ENCODE data around the gene RAD21L1.
"Not testable (repeated sequence)": the region's sequence is repeated elsewhere in the genome, so short reads cannot be mapped to it uniquely, and the experiment has no call there.

Gene RAD21L1

DNA sequence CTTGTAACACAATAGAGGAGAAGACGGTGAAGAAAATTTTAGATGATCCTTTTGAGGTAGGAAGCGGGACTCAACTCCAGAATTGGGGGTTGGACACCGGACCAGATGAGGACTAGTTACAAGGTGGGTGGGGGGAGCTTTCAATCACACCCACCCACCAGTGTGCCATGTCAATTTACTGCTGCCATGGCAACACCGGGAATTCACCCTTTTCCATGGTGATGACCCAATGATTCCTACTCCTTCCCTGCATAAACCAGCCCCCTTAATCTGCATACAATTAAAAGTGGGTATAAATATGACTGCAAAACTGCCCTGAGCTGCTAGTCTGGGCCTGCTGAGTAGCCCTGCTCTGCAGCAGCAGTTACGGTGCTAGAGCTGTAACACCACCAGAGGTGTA lies 14.7 kb downstream of the RAD21L1 start:
- H3K4me1 ChIP-seq (ENCODE audit: control insufficient read depth in 1 of 2, insufficient read depth in 2 of 2, low read length in 2 of 2), result no peaks in the 10 kb centered on the region
- no peak overlapping the region for H3K27ac ChIP-seq (ENCODE audit: low read length)
- peaks cover 4% of the 10 kb centered on the region for H3K27me3 ChIP-seq (ENCODE audit: low read depth, low read length)
- no peaks in the 10 kb centered on the region for H3K36me3 ChIP-seq (ENCODE audit: control insufficient read depth in 1 of 2, insufficient read depth in 2 of 2, low read length in 2 of 2)
- H3K4me3 ChIP-seq (ENCODE audit: low read depth in 1 of 2, low read length in 2 of 2), result no peak overlapping the region
- H3K9me3 ChIP-seq (ENCODE audit: control insufficient read depth in 1 of 2, low read length in 2 of 2), result no peaks in the 10 kb centered on the region

DNA sequence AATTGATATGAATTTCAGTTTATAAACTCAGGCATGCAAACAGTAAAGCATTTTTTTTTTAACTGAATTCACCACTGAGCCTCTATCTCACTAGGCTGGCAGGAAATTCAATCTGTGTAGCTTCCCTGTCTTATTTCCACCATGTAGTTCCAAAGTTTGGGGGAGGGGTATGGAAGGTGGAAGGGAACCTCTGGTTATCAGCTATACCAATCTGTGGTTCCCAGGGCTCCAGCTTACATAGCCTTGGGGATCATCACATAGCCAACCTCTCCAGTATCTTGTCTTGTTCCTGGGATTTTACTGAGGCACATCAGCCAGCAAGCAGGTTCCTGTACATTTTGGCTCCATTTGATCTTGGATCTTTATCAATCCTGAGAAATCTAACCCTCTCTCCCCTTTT lies 15.6 kb downstream of the RAD21L1 start:
- H3K9me3 ChIP-seq (ENCODE audit: control insufficient read depth in 1 of 2, low read length in 2 of 2), result no peaks in the 10 kb centered on the region
- no peaks in the 10 kb centered on the region for H3K36me3 ChIP-seq (ENCODE audit: control insufficient read depth in 1 of 2, insufficient read depth in 2 of 2, low read length in 2 of 2)

DNA sequence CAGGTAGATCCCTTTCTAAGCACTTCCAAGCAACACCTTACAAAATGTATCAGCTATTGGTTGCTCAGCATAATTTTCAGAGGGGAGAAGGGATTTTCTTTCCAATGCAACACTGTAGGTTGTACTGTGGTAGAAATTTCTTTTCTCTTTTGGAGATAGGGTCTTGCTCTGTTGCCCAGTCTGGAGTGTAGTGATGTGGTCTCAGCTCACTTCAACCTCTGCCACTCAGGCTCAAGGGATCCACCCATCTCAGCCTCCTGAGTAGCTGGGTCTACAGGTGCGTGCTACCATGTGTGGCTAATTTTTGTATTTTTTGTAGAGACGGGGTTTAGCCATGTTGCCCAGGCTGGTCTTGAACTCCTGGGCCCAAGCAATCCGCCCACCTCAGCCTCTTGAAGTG lies 16.3 kb downstream of the RAD21L1 start:
- no peak overlapping the region for H3K4me3 ChIP-seq (ENCODE audit: low read depth in 1 of 2, low read length in 2 of 2)
- no peaks in the 10 kb centered on the region for H3K36me3 ChIP-seq (ENCODE audit: control insufficient read depth in 1 of 2, insufficient read depth in 2 of 2, low read length in 2 of 2)
- H3K4me1 ChIP-seq (ENCODE audit: control insufficient read depth in 1 of 2, insufficient read depth in 2 of 2, low read length in 2 of 2), result no peaks in the 10 kb centered on the region
- H3K27ac ChIP-seq (ENCODE audit: low read length), result no peak overlapping the region
- H3K9me3 ChIP-seq (ENCODE audit: control insufficient read depth in 1 of 2, low read length in 2 of 2), result no peaks in the 10 kb centered on the region
- H3K27me3 ChIP-seq (ENCODE audit: low read depth, low read length), result peaks cover 4% of the 10 kb centered on the region

More for the DNA sequence above, 15.6 kb downstream of the RAD21L1 start:
- Histone ChIP-seq H3K4me3 (ENCODE audit: low read depth in 1 of 2, low read length in 2 of 2) (no peak overlapping the region), H3K27me3 (ENCODE audit: low read depth, low read length) (peaks cover 4% of the 10 kb centered on the region), H3K4me1 (ENCODE audit: control insufficient read depth in 1 of 2, insufficient read depth in 2 of 2, low read length in 2 of 2) (no peaks in the 10 kb centered on the region), H3K27ac (ENCODE audit: low read length) (no peak overlapping the region)

DNA sequence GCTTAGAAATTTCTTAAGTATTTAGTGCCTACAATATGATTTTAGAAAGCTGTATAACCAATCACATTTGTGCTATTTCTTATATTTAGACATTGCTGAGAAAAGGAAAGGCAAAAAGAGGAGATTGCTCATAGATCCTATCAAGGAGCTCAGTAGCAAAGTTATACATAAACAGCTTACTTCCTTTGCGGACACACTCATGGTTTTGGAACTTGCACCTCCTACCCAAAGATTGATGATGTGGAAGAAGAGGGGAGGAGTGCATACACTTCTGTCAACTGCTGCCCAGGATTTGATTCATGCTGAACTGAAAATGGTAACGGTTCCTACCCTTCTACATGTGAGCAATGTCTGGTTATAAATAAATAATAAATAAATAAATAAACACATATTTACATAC lies 16.7 kb downstream of the RAD21L1 start:
- Histone ChIP-seq H3K4me3 (ENCODE audit: low read depth in 1 of 2, low read length in 2 of 2) (no peak overlapping the region), H3K27ac (ENCODE audit: low read length) (no peak overlapping the region), H3K9me3 (ENCODE audit: control insufficient read depth in 1 of 2, low read length in 2 of 2) (no peaks in the 10 kb centered on the region), H3K27me3 (ENCODE audit: low read depth, low read length) (peaks cover 4% of the 10 kb centered on the region), H3K36me3 (ENCODE audit: control insufficient read depth in 1 of 2, insufficient read depth in 2 of 2, low read length in 2 of 2) (no peaks in the 10 kb centered on the region), H3K4me1 (ENCODE audit: control insufficient read depth in 1 of 2, insufficient read depth in 2 of 2, low read length in 2 of 2) (no peaks in the 10 kb centered on the region)

DNA sequence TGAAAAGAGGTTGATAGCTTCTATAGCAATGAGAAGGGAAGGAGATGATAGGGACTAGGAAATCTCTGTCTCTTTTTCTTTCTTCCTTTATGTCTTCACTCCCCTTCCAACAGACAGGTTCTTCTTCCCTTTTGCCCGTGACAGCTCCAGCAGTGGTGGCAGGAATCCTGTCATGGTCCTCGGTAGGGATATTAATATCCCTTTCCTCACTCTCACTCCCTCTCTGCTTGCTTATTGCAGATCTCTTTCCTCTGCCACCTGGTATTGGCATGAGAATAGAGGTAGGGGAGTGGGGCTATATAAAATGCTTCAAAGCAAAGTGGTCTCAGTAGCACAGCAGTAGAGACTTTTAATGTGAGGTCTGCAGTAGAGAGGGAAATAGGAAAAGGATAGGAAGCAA lies 19.7 kb downstream of the RAD21L1 start:
- no peaks in the 10 kb centered on the region for H3K9me3 ChIP-seq (ENCODE audit: control insufficient read depth in 1 of 2, low read length in 2 of 2)
- no peaks in the 10 kb centered on the region for H3K4me1 ChIP-seq (ENCODE audit: control insufficient read depth in 1 of 2, insufficient read depth in 2 of 2, low read length in 2 of 2)
- no peak overlapping the region for H3K4me3 ChIP-seq (ENCODE audit: low read depth in 1 of 2, low read length in 2 of 2)
- H3K27me3 ChIP-seq (ENCODE audit: low read depth, low read length), result peaks cover 3% of the 10 kb centered on the region
- no peaks in the 10 kb centered on the region for H3K36me3 ChIP-seq (ENCODE audit: control insufficient read depth in 1 of 2, insufficient read depth in 2 of 2, low read length in 2 of 2)
- no peak overlapping the region for H3K27ac ChIP-seq (ENCODE audit: low read length)

DNA sequence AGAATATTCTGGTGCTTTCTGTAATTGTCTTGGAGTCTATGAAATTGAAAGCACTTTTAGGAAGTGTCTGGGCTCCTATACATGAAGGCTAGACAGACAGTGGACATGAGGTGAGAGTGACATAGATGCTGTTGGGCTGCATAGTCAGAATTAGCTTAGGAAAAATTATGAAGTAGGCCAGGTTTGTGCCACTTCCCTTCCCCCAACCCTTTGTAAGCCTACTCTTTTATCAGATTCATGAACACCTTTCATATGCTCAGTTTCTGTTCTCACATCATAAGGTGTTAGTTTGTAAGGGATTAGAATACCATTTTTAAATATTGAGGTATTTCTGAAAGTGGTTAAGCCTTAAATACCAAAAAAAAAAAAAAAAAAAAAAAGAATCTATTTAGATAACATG lies 21.8 kb downstream of the RAD21L1 start:
- H3K36me3 ChIP-seq (ENCODE audit: control insufficient read depth in 1 of 2, insufficient read depth in 2 of 2, low read length in 2 of 2), result no peaks in the 10 kb centered on the region
- no peaks in the 10 kb centered on the region for H3K4me1 ChIP-seq (ENCODE audit: control insufficient read depth in 1 of 2, insufficient read depth in 2 of 2, low read length in 2 of 2)
- H3K27ac ChIP-seq (ENCODE audit: low read length), result no peak overlapping the region
- H3K27me3 ChIP-seq (ENCODE audit: low read depth, low read length), result no peaks in the 10 kb centered on the region
- no peaks in the 10 kb centered on the region for H3K9me3 ChIP-seq (ENCODE audit: control insufficient read depth in 1 of 2, low read length in 2 of 2)
- no peak overlapping the region for H3K4me3 ChIP-seq (ENCODE audit: low read depth in 1 of 2, low read length in 2 of 2)

DNA sequence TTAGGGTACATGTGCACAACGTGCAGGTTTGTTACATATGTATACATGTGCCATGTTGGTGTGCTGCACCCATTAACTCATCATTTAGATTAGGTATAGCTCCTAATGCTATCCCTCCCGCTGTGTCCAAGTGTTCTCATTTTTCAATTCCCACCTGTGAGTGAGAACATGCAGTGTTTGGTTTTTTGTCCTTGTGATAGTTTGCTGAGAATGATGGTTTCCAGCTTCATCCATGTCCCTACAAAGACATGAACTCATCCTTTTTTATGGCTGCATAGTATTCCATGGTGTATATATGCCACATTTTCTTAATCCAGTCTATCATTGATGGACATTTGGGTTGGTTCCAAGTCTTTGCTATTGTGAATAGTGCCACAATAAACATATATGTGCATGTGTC lies 24.4 kb downstream of the RAD21L1 start:
- not testable (repeated sequence) for H3K27ac ChIP-seq (ENCODE audit: low read length); H3K9me3 ChIP-seq (ENCODE audit: control insufficient read depth in 1 of 2, low read length in 2 of 2); H3K36me3 ChIP-seq (ENCODE audit: control insufficient read depth in 1 of 2, insufficient read depth in 2 of 2, low read length in 2 of 2); H3K4me1 ChIP-seq (ENCODE audit: control insufficient read depth in 1 of 2, insufficient read depth in 2 of 2, low read length in 2 of 2); H3K4me3 ChIP-seq (ENCODE audit: low read depth in 1 of 2, low read length in 2 of 2); H3K27me3 ChIP-seq (ENCODE audit: low read depth, low read length)

DNA sequence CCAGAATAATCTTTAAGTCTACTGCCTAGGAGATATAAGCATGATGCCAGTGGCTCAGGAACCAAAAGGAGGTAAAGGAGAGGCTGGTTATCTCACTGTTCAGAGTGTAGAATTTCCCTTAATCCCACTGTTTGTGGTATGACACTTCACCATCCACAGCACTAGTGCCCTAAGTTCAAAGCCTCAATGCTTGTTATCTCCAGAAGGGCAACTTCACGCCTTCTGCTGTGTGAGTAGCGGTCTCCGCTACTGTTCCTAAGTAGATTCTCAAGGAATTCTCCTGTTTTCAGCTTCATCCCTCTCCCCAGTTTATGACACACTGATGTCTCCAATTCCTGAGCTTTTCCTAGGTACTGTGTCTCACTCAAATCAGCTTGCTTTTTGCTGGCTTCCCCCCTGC lies 26.6 kb downstream of the RAD21L1 start:
- H3K9me3 ChIP-seq (ENCODE audit: control insufficient read depth in 1 of 2, low read length in 2 of 2), result no peaks in the 10 kb centered on the region
- no peaks in the 10 kb centered on the region for H3K36me3 ChIP-seq (ENCODE audit: control insufficient read depth in 1 of 2, insufficient read depth in 2 of 2, low read length in 2 of 2)
- no peak overlapping the region for H3K27ac ChIP-seq (ENCODE audit: low read length)
- no peak overlapping the region for H3K4me3 ChIP-seq (ENCODE audit: low read depth in 1 of 2, low read length in 2 of 2)
- no peaks in the 10 kb centered on the region for H3K4me1 ChIP-seq (ENCODE audit: control insufficient read depth in 1 of 2, insufficient read depth in 2 of 2, low read length in 2 of 2)
- no peaks in the 10 kb centered on the region for H3K27me3 ChIP-seq (ENCODE audit: low read depth, low read length)

DNA sequence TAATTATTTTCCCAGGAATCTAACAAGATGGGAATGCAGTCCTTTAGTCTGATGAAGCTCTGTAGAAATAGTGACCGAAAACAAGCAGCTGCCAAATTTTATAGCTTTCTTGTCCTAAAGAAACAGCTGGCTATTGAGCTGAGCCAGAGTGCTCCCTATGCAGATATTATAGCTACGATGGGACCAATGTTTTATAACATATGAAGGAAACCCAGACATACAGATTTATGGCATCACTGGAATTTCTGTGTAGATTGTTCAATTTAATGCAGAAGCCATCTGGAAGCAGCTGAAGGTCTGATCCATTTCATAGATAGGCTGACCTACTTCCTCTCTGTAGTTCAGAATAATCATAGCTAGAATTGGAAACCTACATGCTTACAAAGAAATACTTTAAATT lies 28.4 kb downstream of the RAD21L1 start:
- H3K27me3 ChIP-seq (ENCODE audit: low read depth, low read length), result no peaks in the 10 kb centered on the region
- no peaks in the 10 kb centered on the region for H3K9me3 ChIP-seq (ENCODE audit: control insufficient read depth in 1 of 2, low read length in 2 of 2)
- no peaks in the 10 kb centered on the region for H3K4me1 ChIP-seq (ENCODE audit: control insufficient read depth in 1 of 2, insufficient read depth in 2 of 2, low read length in 2 of 2)
- H3K27ac ChIP-seq (ENCODE audit: low read length), result no peak overlapping the region
- H3K36me3 ChIP-seq (ENCODE audit: control insufficient read depth in 1 of 2, insufficient read depth in 2 of 2, low read length in 2 of 2), result no peaks in the 10 kb centered on the region
- no peak overlapping the region for H3K4me3 ChIP-seq (ENCODE audit: low read depth in 1 of 2, low read length in 2 of 2)

DNA sequence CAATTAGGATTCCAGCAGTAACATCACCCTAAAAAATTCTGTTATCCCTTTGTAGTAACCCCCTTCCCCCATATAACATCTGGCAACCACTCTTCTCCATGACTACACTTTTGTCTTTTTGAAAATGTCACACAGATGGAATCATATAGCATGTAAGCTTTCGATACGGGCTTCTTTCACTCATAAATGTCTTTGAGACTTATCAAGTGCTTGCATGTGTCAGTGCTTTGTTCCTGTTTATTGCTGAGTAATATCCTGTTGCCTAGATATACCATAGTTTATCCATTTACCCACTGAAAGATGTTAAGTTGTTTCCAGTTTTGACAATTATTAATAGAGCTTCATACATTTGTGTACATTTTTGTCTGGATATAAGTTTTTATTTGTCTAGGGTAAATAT lies 29.8 kb downstream of the RAD21L1 start:
- Histone ChIP-seq H3K4me3 (ENCODE audit: low read depth in 1 of 2, low read length in 2 of 2) (no peak overlapping the region), H3K27me3 (ENCODE audit: low read depth, low read length) (no peaks in the 10 kb centered on the region), H3K9me3 (ENCODE audit: control insufficient read depth in 1 of 2, low read length in 2 of 2) (no peaks in the 10 kb centered on the region), H3K27ac (ENCODE audit: low read length) (no peak overlapping the region), H3K4me1 (ENCODE audit: control insufficient read depth in 1 of 2, insufficient read depth in 2 of 2, low read length in 2 of 2) (no peaks in the 10 kb centered on the region), H3K36me3 (ENCODE audit: control insufficient read depth in 1 of 2, insufficient read depth in 2 of 2, low read length in 2 of 2) (no peaks in the 10 kb centered on the region)

DNA sequence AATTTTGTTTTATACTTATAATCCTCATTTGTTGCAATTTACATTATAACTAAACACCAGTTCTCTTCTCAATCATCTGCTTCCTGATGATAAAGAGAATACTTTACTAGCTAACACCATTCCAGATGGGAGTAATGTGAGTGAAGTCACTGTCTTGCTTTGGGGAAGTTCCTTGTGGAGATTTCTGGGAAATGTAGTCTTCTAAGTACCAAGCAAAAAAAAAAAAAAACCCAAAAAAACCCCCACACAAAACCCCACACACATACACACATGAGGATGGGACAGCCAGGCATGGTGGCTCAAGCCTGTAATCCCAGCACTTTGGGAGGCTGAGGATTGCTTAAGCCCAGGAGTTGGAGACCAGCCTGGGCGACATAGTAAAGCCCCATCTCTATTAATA lies 38.0 kb downstream of the RAD21L1 start:
- H3K27me3 ChIP-seq (ENCODE audit: low read depth, low read length), result no peaks in the 10 kb centered on the region
- H3K27ac ChIP-seq (ENCODE audit: low read length), result no peak overlapping the region
- H3K4me1 ChIP-seq (ENCODE audit: control insufficient read depth in 1 of 2, insufficient read depth in 2 of 2, low read length in 2 of 2), result peaks cover 7 to 19% of the 10 kb centered on the region in 2 donors
- H3K36me3 ChIP-seq (ENCODE audit: control insufficient read depth in 1 of 2, insufficient read depth in 2 of 2, low read length in 2 of 2), result no peaks in the 10 kb centered on the region
- no peak overlapping the region for H3K4me3 ChIP-seq (ENCODE audit: low read depth in 1 of 2, low read length in 2 of 2)
- no peaks in the 10 kb centered on the region for H3K9me3 ChIP-seq (ENCODE audit: control insufficient read depth in 1 of 2, low read length in 2 of 2)

DNA sequence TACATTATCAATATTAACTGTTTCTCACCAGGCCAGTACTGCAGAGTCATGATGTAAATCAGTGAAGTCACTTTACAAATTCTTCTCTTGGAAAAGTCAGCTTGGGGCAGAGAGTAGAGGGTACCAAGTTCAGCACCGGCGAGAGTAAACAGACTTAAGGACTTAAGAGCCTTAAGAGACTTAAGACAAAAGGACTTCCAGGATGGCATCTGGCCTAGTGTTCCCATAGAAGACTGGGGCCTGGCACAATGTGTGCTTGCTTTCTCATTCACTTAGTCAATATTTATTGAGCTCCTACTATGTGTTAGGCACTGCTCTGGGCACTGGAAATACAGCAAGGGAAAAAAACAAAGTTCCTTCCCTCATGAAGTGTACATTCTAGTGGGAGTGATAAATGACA lies 38.9 kb downstream of the RAD21L1 start:
- Histone ChIP-seq H3K9me3 (ENCODE audit: control insufficient read depth in 1 of 2, low read length in 2 of 2) (no peaks in the 10 kb centered on the region), H3K27ac (ENCODE audit: low read length) (no peak overlapping the region), H3K27me3 (ENCODE audit: low read depth, low read length) (no peaks in the 10 kb centered on the region), H3K4me1 (ENCODE audit: control insufficient read depth in 1 of 2, insufficient read depth in 2 of 2, low read length in 2 of 2) (peaks cover 7 to 19% of the 10 kb centered on the region in 2 donors), H3K4me3 (ENCODE audit: low read depth in 1 of 2, low read length in 2 of 2) (no peak overlapping the region), H3K36me3 (ENCODE audit: control insufficient read depth in 1 of 2, insufficient read depth in 2 of 2, low read length in 2 of 2) (no peaks in the 10 kb centered on the region)

Data from muscle layer of duodenum (tissue), 2 donors.